Measurements from ENCODE around the gene BHLHE23.

Gene BHLHE23

GRCh38 chr20:62958388-62959100, 48.2 kb downstream of the BHLHE23 start:
- no peak for ATAC-seq

GRCh38 chr20:62957136-62958117, 49.3 kb downstream of the BHLHE23 start:
- ATAC-seq: no peak

GRCh38 chr20:62956387-62957135, 50.2 kb downstream of the BHLHE23 start:
- no peak for ATAC-seq

All from activated CD4-positive, CD25-positive, alpha-beta regulatory T cell treated with anti-CD3 and anti-CD28 coated beads, Interleukin-2, amount 50 U/mL, for 24 hours (primary cell).